Stimulated activated CD8-positive, alpha-beta memory T cell treated with anti-CD3 and anti-CD28 coated beads, Interleukin-7, amount 100 ng/mL, for 48 hours (primary cell): ENCODE data around the gene VPS35.
"Not testable (repeated sequence)": the region's sequence is repeated elsewhere in the genome, so short reads cannot be mapped to it uniquely, and the experiment has no call there.

ENCODE experiments used
- DNase-seq, 2 donors: peaks; one replicate each; pipeline ENCODE4 v3.0.0-alpha.2; 2020; ENCODE audit warnings: low read depth in 1 of 2; ENCODE audit errors: extremely low read depth in 1 of 2

VPS35 gene

DNA sequence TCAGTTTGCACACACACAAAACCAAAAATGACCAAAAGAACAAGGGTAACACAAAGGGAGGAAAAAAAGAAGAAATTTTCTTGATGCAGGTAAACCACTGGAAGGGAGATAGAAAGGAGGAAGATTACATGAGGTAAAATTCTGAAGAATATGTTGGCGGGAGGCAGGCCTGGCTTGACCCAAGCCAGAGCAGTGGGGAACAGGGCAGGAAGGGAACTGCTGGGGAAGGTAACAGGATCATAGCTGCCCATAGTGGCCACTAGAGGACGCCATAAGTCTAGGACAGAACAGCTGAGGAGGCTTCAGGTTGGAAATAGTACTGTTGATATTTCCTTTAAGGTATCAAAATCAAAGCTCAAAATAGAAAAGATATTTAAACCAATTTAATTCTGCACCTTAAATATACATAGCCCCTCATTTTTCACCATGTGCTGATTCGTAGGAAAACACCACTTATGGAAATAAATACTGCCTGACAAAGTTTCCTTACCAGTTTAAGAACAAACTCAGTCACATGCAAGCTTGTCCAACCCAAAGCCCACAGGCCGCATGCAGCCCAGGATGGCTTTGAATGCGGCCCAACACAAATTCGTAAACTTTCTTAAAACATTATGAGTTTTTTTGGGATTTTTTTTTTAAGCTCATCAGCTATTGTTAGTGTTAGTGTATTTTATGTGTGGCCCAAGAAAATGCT, 15.5 kb downstream of the VPS35 start:
- DNase-seq = peak in 1 of 2 donors; percentile 22

DNA sequence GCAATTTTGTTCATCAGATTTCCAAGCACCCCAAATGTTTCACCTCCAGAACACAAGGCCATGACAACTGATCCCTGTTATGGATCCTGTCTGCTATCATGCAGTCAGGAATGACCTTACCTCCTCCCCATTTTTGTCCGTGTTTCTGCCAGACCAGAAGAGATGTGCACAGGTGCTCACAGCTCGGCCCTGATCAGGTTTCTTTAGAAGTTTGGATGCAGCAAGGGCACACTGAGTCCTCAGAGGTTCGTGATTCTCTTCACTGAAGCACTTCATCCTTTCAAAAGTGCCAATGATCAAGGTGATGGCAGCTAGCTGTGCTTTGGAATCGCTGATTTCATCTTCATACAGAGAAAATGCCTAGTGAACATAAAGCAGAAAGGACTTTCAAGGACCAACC, 26.9 kb downstream of the VPS35 start:
- no peak for DNase-seq

DNA sequence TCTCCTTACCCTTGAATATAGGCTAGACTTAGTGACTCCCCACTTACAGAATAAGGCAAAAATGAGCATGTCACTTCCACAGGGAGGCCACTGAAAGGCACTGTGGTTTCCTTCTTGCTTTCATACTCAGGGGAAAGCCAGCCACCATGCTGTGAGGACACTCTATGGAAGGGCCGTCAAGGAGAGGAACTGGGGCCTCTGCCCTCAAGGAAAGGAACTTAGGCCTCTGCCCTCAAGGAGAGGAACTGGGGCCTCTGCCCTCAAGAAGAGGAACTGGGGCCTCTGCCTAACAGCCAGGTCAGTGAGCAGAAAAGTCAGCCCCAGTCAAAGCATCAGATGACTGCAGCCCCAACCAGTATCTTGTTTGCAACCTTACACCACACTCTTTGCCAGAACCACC, 30.1 kb downstream of the VPS35 start:
- DNase-seq = peak in 1 of 2 donors; percentile 20

DNA sequence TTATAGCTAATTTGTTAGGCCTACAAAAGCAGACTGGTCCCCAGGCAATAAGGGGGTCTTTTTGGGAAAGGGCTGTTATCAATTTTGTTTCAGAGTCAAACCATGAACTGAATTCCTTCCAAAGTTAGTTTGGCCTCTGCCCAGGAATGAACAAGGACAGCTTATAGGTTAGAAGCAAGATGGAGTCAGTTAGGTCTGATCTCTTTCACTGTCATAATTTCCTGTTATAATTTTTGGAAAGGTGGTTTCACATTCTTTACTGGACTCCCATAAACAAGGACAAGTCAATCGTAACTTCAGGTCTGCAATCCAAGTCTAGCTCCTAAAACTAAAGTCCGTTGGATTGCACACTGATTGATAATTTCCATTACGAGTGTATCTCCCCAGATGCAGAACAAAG, 37.7 kb downstream of the VPS35 start:
- DNase-seq = no peak

DNA sequence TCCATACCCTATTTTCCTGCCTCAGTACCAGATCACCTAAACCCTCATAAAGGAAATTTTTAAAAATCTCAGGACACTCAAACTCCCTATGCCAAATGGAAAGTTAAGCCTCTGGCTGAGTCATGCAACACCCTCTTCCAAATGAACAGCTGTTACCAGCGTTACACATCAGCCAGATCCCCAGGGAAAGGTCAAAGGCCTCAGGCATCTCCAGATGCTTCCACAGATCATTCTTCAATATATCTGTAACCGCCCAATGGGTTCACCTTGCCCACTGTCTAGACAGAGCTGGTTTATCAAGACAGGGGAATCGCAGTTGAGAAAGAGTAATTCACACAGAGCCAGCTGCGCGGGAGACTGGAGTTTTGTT, 38.7 kb downstream of the VPS35 start:
- DNase-seq = no peak

DNA sequence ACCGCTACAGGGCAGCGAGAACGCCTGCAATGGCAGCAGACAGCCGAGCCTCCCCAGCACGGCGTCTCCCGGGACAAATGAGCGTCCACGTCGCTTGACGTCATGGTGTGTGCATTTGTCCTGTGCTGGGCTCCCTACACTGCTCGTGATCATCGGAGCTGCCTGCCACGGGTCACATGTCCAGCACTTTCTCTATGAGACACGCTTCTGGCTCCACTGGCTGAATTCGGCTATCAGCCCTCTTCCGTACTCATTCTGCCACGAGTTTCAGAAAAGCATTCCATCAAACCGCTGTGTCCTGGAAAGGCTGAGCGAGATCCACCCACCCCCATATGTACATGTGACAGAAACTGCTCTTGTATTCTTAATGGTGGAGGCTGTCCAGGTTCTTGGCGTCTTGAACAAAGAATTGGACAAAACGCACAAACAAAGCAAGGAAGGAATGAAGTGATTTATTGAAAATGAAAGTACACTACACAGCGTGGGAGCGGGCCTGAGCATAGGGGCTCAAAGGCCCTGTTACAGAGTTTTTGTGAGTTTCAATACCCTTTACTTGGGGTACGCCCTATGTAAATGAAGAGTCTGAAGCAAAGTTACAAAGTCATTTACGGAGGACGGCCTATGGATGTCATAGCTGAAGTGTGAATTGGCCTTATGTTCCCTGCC, 39.3 kb downstream of the VPS35 start:
- no peak for DNase-seq

DNA sequence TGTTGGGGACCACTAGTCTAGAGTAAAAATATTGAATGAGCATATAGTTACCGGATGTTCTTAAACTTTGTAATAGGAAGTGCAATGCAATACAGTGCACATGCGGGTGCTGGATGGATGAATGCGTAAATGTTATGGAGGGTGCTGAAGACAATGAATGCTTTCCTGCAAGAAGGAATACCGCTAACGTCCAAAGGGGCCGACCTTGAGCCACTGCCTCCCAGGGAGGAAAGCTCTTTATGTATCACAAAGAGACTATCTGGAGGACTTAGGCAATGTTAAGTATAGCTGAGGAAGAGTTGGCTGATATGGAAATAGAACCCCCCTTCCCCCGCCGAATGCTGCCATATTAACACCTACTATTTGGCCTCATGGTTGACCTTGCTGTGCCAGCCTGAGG, 40.3 kb downstream of the VPS35 start:
- no peak for DNase-seq

DNA sequence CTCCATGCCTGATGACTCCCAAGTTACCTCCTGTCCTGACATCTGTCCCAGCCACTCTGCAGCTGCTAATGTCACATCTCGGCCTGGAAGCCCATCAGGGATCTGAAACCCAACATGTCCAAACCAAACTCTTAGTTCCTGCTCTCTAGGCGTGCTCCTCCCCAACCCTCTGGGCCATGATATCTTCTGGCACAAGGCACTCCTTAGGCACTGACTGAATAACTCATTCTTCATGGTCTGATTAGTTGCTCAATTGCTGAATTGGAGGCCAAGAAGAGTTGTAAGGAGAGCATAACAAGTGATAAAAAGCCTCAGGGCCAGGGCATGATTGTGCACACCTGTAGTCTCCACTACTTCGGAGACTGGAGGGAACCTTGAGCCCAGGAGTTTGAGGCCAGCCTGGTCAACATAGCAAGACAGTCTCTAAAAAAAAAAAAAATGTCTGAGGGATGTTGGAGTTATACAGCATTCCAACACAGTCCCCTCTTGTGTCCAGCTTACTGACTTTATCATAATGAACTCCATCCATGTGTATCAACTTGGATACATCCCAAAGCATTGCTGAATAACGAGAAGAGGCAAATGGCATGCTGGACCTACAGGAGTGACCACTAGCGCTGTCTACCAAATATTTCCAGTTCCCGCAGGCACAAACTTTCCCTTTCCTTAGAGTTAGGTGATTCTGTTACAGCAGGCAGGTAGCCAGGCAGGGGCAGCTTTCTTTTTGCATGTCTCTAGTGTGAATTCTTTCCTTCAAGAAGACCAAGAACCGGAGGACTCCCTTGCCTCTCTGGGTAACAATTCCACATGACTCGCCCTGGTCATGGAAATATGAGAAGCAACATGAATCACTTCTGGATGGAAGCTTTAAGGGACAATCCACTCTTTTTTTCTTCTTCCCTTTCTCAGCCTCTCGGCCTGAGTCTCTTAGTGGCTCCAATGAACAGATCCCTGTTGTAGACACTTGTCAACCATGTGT, 49.7 kb downstream of the VPS35 start:
- DNase-seq = no peak

DNA sequence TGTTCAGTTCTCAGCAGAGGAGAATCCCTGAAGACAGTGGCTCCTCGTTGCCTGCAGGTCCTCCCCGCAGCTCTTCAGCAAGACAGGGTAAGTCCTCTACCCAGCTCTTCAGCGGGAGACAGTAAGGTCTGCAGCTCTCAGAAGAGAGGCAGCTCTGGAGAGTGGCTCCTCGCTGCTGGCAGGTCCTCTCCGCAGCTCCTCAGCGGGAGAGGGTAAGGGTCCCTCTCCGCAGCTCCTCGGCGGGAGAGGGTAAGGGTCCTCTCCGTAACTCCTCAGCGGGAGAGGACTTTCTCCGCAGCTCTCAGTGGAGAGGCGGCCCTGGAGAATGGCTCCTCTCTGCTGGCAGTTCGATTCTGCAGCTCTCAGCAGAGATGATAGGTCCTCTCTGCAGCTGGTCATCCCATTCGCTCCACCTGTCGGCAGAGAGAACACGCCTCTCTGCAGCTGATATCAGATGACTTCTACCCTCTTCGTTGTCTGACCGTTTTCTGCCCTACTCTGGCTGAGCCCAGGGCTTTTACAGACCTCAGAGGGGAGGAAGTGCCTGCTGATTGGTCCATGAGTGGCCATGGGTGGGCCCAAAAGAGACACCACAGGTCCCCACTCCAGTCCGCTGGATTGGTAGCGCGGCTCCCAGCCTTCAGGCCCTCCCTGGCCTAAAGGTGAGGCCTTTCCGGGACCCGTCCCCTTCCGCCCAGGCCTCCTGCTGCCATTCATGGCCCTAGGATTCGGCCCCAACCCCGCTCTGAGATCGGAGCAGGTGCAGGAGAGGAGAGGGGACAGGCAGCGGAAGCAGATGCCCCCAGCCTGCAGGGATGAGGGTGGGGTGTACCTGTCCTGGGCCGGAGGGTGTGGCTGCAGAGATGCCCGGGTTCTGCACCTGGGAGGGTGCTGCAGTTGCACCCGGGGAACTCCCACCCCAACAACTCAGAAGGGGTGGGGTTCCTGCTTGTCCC, 55.9 kb downstream of the VPS35 start:
- no peak for DNase-seq

DNA sequence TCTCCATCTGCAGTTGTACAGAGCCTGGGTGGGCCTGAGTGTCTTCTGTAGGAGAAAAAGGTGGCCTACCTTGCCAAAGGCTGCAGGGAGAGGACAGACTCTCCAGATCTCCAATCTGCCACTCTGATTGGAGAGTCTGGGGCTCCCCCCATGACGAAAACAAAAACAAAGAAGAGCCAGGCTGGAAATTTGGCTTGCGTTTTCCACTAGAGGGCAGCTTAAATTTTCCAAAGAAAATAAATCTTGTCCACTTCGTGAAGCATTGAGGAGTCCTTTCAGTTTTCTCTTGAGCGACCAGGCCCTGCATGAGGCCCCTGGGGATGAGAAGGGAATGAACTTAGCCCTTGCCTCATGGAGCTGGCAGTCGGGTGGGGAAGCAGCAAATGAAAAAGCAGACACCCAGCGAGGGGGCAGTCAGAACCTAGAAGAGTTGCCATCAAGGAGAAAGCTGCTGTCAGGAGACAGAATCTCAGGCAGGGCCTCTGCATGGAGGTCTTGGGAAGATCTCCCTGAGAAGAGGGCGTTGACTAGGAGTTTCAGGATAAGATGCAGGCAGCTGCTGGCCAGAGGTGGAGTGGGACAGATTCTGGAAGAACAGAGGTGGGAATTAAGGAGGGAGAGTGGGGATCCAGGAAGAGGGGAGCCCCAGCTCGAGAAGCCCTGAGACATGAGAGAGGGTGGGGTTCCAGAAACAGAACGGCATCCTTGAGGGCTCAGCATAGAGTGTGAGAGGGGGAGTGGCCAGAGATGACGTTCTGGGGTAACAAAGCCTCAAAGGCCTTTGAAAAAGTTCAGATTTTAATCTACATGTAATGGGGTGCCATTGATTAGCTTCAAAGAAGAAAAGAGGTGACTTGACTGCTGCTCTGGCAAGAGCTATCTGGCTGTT, 59.4 kb downstream of the VPS35 start:
- no peak for DNase-seq

DNA sequence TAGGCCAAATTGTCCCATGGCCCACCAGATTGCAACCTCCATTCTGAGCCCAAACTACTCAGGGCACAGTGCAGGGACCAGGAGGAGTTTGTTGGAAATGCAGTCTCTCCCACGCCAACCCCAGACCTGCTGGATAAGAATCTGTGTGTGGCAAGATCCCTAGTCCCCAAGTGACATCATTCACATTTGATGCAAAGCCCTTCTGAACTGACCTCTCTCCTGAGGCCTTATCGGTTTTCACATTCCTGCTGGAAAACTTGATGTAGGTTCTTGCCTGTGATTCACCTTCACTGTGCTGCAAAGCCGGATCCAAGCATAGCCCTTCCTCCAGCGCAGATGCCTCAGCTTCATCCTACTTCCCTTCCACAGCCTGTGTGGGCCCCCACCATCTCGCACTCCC, 61.2 kb downstream of the VPS35 start:
- DNase-seq = no peak

DNA sequence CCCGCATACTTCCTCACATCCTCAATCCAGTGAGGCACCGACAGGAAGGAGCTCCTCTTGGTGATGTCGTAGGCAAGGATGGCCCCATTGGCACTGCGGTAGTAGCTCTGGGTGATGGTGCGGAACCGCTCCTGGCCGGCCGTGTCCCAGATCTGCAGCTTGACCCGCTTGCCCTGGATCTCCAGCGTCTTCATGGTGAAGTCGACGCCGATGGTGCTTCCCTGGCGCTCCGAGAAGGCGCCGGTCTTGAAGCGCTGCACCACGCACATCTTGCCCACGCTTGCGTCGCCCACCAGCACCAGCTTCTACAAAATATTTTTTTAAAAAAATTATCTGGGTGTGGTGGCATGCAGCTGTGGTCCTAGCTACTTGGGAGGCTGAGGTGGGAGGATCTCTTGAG, 62.3 kb downstream of the VPS35 start:
- DNase-seq = not testable (repeated sequence)

DNA sequence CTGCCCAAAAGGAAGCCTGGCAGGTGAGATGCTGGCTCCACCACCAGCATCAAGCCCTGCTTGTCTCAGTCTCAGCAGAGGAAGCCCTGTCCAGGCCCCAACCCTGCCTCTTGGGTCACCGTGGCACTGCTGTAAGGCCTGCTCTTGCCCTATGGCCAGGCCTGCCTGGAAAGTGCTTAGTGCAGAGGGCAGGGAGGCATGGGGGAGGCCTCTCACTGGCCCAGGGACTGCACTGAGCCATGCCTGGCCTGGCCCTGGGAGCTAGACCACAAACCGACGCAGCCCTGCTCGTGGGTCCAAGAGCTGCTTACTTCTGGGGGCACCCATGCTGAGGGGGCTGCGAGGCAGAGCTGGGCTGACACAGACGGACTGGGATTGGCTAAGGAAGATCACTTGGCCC, 64.1 kb downstream of the VPS35 start:
- DNase-seq = not testable (repeated sequence)

DNA sequence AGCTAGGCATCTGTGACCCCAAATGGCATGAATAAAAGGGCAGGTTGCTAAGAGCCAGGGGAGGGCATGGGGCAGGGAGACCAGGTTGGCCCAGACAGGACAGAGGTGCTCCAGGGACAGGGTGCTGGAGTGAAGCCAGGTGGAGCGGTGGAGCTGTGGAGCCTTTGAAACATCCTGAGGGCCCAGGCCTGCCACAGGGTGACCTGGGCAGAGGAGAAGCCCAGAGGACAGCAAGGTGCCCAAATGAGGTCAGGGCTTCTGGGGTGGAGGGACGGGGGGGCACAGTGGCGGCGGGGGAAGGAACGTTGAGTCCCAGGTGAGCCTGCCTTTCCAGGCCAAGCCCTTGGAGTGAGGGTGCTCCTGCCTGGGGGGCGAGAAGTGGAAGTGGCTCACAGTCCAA, 65.3 kb downstream of the VPS35 start:
- DNase-seq = not testable (repeated sequence)

DNA sequence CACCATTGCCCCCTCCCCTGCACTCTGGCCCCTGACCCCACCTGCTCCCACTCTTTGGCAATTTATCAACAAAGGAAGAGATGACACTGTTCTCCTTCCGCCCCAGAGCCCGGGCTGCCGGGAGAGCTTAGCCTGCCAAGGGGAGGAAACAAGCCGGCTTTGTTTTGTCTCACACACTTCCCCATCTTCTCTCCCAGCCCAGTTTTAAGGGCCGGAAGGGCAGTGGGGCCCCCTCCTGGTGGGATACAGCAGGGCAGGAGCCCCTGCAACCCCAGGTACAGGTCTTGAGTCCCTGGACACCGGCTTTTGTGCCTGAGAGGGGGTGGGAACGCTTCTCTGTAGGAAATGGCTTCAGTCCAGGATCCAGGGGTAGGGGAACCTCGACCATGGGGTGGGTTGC, 65.7 kb downstream of the VPS35 start:
- not testable (repeated sequence) for DNase-seq

DNA sequence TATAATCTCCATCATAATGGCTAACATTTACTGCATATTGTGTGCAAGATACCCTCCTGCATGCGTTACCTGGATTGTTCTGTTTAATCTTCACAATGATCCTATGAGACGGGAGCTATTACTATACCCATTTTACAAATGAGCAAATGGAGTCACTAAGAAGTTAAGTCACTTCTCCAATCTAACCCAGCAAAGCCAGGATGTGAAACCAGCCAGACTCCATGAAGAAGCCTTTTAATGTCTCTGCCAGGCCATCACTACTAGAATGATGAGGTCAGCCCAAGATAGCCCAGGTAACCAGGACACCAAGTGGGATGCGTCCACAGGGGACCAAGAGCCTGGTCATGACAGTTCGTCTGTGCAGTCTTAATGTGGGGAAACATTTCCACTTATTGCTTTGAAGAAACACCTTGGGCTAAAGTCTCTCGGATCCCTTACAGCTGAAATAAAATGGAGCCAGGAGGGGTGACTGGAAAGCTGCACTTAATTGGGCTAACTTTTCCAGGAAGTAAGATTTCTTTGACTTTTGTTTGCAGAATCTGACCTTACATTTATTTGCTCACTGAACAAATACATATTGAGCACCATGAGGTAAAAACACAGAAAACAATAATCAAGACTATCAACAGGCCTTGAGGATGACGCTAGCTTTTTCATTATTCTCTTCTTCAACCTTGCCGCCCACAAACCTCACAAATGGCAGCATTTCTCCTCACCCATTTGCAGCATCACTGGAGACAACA, 66.9 kb downstream of the VPS35 start:
- DNase-seq = no peak

DNA sequence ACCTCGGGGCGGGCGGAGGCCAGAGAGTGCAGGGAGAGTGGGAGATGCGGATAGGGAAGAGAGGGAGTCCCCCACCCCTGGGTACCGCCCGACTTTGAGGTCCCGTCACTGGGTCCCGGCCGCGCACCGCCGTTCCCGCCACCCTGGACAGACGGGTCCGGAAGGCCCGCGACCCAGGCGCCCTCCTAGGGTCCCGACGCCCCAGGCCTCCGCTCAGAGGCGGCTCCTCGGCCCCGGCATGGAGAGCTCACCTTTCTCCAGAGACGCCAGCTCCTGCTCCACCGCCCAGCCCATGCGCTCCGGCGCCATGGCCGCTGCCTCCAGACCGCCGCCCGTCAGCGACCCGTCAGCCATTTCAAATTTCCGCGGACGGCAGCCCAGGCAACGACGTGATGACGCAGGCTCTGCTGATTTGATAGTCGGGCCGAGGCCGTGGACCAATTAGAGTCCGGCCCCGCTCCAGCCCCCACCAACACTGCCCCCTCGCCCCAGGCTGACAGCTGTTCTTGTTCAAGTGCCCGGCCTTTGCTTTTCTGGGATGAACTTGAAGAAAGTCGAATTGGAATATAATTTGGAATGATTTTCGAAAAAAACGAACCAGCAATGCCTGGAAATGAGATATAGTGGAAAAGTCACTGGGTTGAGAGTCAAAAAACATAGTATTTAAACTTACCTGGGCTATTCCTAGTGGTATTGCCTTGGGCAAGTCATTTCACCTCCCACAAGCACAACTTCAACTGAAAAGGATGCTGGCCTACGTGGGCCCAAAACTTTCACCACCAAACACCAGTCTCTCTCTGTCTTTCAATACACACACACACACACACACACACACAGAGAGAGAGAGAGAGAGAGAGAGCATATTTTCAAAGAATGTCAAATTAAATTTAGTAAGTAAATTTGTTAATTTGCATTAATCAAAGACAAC, 67.7 kb downstream of the VPS35 start, which contains the start of gene SHCBP1:
SHCBP1 (minus strand) TSS at position 374 of the 928 bp plus-strand sequence; CDS start at position 354, 20 bp downstream.
- DNase-seq = peak; percentile 64 to 76
